ENCODE measurements around the gene PLIN1.

The PLIN1 gene

GRCh38 chr15:89724621-89725020 is 45.5 kb upstream of the PLIN1 start:
- Histone ChIP-seq H3K4me3 (ENCODE audit: low read depth, low read length, poor library complexity, severe bottlenecking) (no peak overlapping the region), H2AFZ (ENCODE audit: low read length) (no peak overlapping the region), H3K9ac (ENCODE audit: low read length) (no peak overlapping the region), H3K9me3 (ENCODE audit: low read length) (peaks cover 6% of the 10 kb centered on the region), H3K79me2 (ENCODE audit: insufficient read depth, low read length) (no peaks in the 10 kb centered on the region), H3K4me1 (ENCODE audit: insufficient read depth, low read length, severe bottlenecking) (no peaks in the 10 kb centered on the region), H3K4me2 (ENCODE audit: low read length) (no peak overlapping the region), H3K27ac (ENCODE audit: low read depth, low read length, poor library complexity, severe bottlenecking) (no peak overlapping the region), H3K27me3 (ENCODE audit: insufficient read depth, low read length) (no peaks in the 10 kb centered on the region), H3K9me2 (ENCODE audit: low read depth, low read length) (no peaks in the 10 kb centered on the region), H4K20me1 (ENCODE audit: insufficient read depth, low read length) (no peaks in the 10 kb centered on the region), H3K36me3 (ENCODE audit: insufficient read depth, low read length) (no peaks in the 10 kb centered on the region), H3F3A (ENCODE audit: insufficient read depth, low read length) (no peaks in the 10 kb centered on the region)
- TF ChIP-seq, protein P1, sequence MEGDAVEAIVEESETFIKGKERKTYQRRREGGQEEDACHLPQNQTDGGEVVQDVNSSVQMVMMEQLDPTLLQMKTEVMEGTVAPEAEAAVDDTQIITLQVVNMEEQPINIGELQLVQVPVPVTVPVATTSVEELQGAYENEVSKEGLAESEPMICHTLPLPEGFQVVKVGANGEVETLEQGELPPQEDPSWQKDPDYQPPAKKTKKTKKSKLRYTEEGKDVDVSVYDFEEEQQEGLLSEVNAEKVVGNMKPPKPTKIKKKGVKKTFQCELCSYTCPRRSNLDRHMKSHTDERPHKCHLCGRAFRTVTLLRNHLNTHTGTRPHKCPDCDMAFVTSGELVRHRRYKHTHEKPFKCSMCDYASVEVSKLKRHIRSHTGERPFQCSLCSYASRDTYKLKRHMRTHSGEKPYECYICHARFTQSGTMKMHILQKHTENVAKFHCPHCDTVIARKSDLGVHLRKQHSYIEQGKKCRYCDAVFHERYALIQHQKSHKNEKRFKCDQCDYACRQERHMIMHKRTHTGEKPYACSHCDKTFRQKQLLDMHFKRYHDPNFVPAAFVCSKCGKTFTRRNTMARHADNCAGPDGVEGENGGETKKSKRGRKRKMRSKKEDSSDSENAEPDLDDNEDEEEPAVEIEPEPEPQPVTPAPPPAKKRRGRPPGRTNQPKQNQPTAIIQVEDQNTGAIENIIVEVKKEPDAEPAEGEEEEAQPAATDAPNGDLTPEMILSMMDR (IDR thresholded peaks at IDR 0.05; ENCODE audit: low read length): no peak
- no peak for TF ChIP-seq EZH2 (IDR thresholded peaks at IDR 0.05; ENCODE audit: borderline replicate concordance, low read length)

GRCh38 chr15:89723031-89723430 is 43.9 kb upstream of the PLIN1 start:
- no peaks in the 10 kb centered on the region for H3K79me2 ChIP-seq (ENCODE audit: insufficient read depth, low read length)
- no peak overlapping the region for H2AFZ ChIP-seq (ENCODE audit: low read length)
- H3K4me1 ChIP-seq (ENCODE audit: insufficient read depth, low read length, severe bottlenecking): no peaks in the 10 kb centered on the region
- H3K9me3 ChIP-seq (ENCODE audit: low read length): peaks cover 6% of the 10 kb centered on the region
- H3K4me2 ChIP-seq (ENCODE audit: low read length): no peak overlapping the region
- no peaks in the 10 kb centered on the region for H3K27me3 ChIP-seq (ENCODE audit: insufficient read depth, low read length)
- no peaks in the 10 kb centered on the region for H3K36me3 ChIP-seq (ENCODE audit: insufficient read depth, low read length)
- H3K4me3 ChIP-seq (ENCODE audit: low read depth, low read length, poor library complexity, severe bottlenecking): no peak overlapping the region
- no peak for TF ChIP-seq EZH2 (IDR thresholded peaks at IDR 0.05; ENCODE audit: borderline replicate concordance, low read length)
- H3F3A ChIP-seq (ENCODE audit: insufficient read depth, low read length): no peaks in the 10 kb centered on the region
- no peaks in the 10 kb centered on the region for H3K9me2 ChIP-seq (ENCODE audit: low read depth, low read length)
- no peaks in the 10 kb centered on the region for H4K20me1 ChIP-seq (ENCODE audit: insufficient read depth, low read length)
- H3K27ac ChIP-seq (ENCODE audit: low read depth, low read length, poor library complexity, severe bottlenecking): no peak overlapping the region
- no peak overlapping the region for H3K9ac ChIP-seq (ENCODE audit: low read length)

- Histone ChIP-seq H3K27ac (ENCODE audit: low read depth, low read length, poor library complexity, severe bottlenecking) (no peak overlapping the region), H2AFZ (ENCODE audit: low read length) (no peak overlapping the region), H3K27me3 (ENCODE audit: insufficient read depth, low read length) (no peaks in the 10 kb centered on the region), H3K9me2 (ENCODE audit: low read depth, low read length) (no peaks in the 10 kb centered on the region), H3K4me3 (ENCODE audit: low read depth, low read length, poor library complexity, severe bottlenecking) (no peak overlapping the region), H3K4me2 (ENCODE audit: low read length) (no peak overlapping the region), H3K4me1 (ENCODE audit: insufficient read depth, low read length, severe bottlenecking) (no peaks in the 10 kb centered on the region), H3K9me3 (ENCODE audit: low read length) (no peaks in the 10 kb centered on the region), H3K79me2 (ENCODE audit: insufficient read depth, low read length) (no peaks in the 10 kb centered on the region), H3K36me3 (ENCODE audit: insufficient read depth, low read length) (no peaks in the 10 kb centered on the region), H3K9ac (ENCODE audit: low read length) (no peak overlapping the region), H3F3A (ENCODE audit: insufficient read depth, low read length) (no peaks in the 10 kb centered on the region), H4K20me1 (ENCODE audit: insufficient read depth, low read length) (no peaks in the 10 kb centered on the region)
- TF ChIP-seq EZH2 (IDR thresholded peaks at IDR 0.05; ENCODE audit: borderline replicate concordance, low read length): no peak
- TF ChIP-seq, protein P1 (IDR thresholded peaks at IDR 0.05; ENCODE audit: low read length): no peak
Measured at GRCh38 chr15:89714775-89715174, 35.6 kb upstream of the PLIN1 start.

GRCh38 chr15:89707577-89707976 is 28.4 kb upstream of the PLIN1 start:
- Histone ChIP-seq H3K4me2 (ENCODE audit: low read length) (no peak overlapping the region), H3K4me3 (ENCODE audit: low read depth, low read length, poor library complexity, severe bottlenecking) (no peak overlapping the region), H3F3A (ENCODE audit: insufficient read depth, low read length) (no peaks in the 10 kb centered on the region), H3K9me2 (ENCODE audit: low read depth, low read length) (no peaks in the 10 kb centered on the region), H3K4me1 (ENCODE audit: insufficient read depth, low read length, severe bottlenecking) (no peaks in the 10 kb centered on the region), H2AFZ (ENCODE audit: low read length) (no peak overlapping the region), H3K9ac (ENCODE audit: low read length) (no peak overlapping the region), H3K79me2 (ENCODE audit: insufficient read depth, low read length) (no peaks in the 10 kb centered on the region), H3K27me3 (ENCODE audit: insufficient read depth, low read length) (no peaks in the 10 kb centered on the region), H3K27ac (ENCODE audit: low read depth, low read length, poor library complexity, severe bottlenecking) (no peak overlapping the region), H3K9me3 (ENCODE audit: low read length) (no peaks in the 10 kb centered on the region), H3K36me3 (ENCODE audit: insufficient read depth, low read length) (no peaks in the 10 kb centered on the region), H4K20me1 (ENCODE audit: insufficient read depth, low read length) (no peaks in the 10 kb centered on the region)
- TF ChIP-seq EZH2 (IDR thresholded peaks at IDR 0.05; ENCODE audit: borderline replicate concordance, low read length): no peak
